SW 1271 (cell line): Measurements from ENCODE around the gene ZNF784.

ENCODE experiments used
- DNase-seq, 2 experiments: peaks; one replicate each; lab custom pipeline; 2025; lab: John Stamatoyannopoulos, UW

The ZNF784 gene

GRCh38 chr19:55624109-55625003 lies at the start of gene ZNF784:
Gene ZNF784, minus strand, starts transcription at chr19:55624566. Its CDS starts 5 bp downstream, at chr19:55624561.
- DNase-seq = peak in 1 of 2 experiments; percentile 75

- no peak for DNase-seq
Measured at GRCh38 chr19:55673889-55674288, 49.5 kb upstream of the ZNF784 start.

- no peak for DNase-seq
Measured at GRCh38 chr19:55673465-55673864, 49.1 kb upstream of the ZNF784 start.

GRCh38 chr19:55672418-55672817 lies 48.1 kb upstream of the ZNF784 start:
- DNase-seq = no peak

- DNase-seq = no peak
Measured at GRCh38 chr19:55671054-55671378, 46.6 kb upstream of the ZNF784 start.

- peak in 1 of 2 experiments; percentile 15 for DNase-seq
Measured at GRCh38 chr19:55670280-55671053, 46.1 kb upstream of the ZNF784 start.

- no peak for DNase-seq
Measured at GRCh38 chr19:55669418-55670279, 45.3 kb upstream of the ZNF784 start.

GRCh38 chr19:55668603-55669348 lies 44.4 kb upstream of the ZNF784 start:
- DNase-seq = no peak

GRCh38 chr19:55667958-55668357 lies 43.6 kb upstream of the ZNF784 start:
- DNase-seq = no peak

GRCh38 chr19:55667511-55667910 lies 43.1 kb upstream of the ZNF784 start:
- DNase-seq = no peak

GRCh38 chr19:55667006-55667381 lies 42.6 kb upstream of the ZNF784 start:
- no peak for DNase-seq

- no peak for DNase-seq
Measured at GRCh38 chr19:55666343-55667005, 42.1 kb upstream of the ZNF784 start.

- no peak for DNase-seq
Measured at GRCh38 chr19:55663846-55664536, 39.6 kb upstream of the ZNF784 start.

- DNase-seq = no peak
Measured at GRCh38 chr19:55661826-55662225, 37.5 kb upstream of the ZNF784 start.

- DNase-seq = no peak
Measured at GRCh38 chr19:55660991-55661390, 36.6 kb upstream of the ZNF784 start.

- no peak for DNase-seq
Measured at GRCh38 chr19:55660404-55660803, 36.0 kb upstream of the ZNF784 start.

- DNase-seq = no peak
Measured at GRCh38 chr19:55659822-55660221, 35.5 kb upstream of the ZNF784 start.

GRCh38 chr19:55658846-55659459 lies 34.6 kb upstream of the ZNF784 start:
- DNase-seq = no peak

GRCh38 chr19:55656988-55657747 lies 32.8 kb upstream of the ZNF784 start:
- no peak for DNase-seq
